ENCODE data around the gene WAS. TPM values are rescaled to one million over a fixed set of nuclear protein-coding genes. Genes with fewer than 3 reads are reported as not detected.
A peak's percentile ranks its signal among the peaks of the same experiment; 100 is the strongest.

WAS gene
- total RNA-seq, 2 experiments from 2014 or later, result 95.2 to 99.6 TPM

DNA sequence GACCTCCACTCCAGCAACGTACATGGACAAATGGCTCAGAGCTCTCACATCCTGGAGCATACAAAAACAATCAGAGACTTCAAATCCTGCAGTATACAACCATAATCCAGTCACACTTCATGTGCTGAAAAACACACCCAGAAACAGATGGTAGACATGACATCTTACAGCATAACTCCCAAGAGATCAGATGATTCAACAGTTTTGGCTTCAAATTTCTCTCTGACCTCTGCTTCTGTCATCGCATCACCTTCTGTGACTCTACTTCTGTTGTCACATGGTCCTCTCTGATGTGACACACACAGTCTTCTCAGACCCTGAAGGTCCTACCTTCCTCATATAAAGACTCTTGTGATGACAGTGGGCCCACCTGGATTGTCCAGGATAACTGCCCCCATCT is 31.5 kb downstream of the WAS start:
- Mint-ChIP-seq H3K27me3 (no peaks in the 10 kb centered on the region), H3K36me3 (no peaks in the 10 kb centered on the region), H3K27ac (peak overlapping the region; percentile 84), H3K4me1 (ENCODE audit: low read depth) (peaks cover 79% of the 10 kb centered on the region), H3K9me3 (no peaks in the 10 kb centered on the region), H3K4me3 (no peak overlapping the region)
- ChIA-PET CTCF (interaction anchor here (2.0 kb wide), 1 partner anchor 22 kb away, joined by 4 read pairs; no protein-coding TSS in a partner anchor), POLR2A (interaction anchor here (1.6 kb wide), 1 partner anchor 22 kb away, joined by 7 read pairs; no protein-coding TSS in a partner anchor)
- DNase-seq, result no peak
- intact Hi-C loops (cut with micrococcal nuclease), result loop anchor here (10.0 kb wide), 1 partner anchor 200 kb away; the partner anchor contains the start of genes PIM2 and SLC35A2

DNA sequence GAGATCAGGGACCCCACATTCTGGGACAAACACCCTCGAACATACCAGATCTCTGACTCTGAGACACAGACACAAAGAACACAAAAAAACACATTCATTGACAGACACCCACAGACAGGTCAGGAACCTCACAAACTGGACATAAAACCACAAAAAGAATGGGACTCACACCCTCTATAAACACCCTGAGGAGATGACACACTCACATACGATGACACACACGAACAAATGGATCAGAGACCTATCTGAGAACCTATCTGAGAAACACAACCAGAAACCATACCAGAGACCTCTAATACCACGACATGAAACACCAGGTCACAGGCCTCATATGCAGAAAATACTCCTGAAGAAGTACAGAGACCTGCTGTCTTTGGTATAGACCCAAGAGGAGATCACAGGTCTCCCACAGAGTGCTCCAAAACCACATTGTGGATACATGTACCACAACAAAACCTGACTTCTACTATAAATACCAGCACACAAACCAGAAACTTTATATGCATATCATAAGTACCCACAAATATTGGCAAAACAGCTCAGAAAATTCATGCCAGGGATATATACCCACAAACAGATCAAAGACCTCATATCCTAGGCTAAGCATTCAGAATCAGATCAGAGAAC is 32.4 kb downstream of the WAS start:
- Mint-ChIP-seq H3K4me1 (ENCODE audit: low read depth) (peaks cover 71% of the 10 kb centered on the region), H3K4me3 (peak overlapping the region; percentile 6), H3K27me3 (no peaks in the 10 kb centered on the region), H3K36me3 (no peaks in the 10 kb centered on the region), H3K9me3 (no peaks in the 10 kb centered on the region), H3K27ac (peak overlapping the region; percentile 84)
- ChIA-PET POLR2A (interaction anchor here (1.6 kb wide), 1 partner anchor 21 kb away, joined by 7 read pairs; no protein-coding TSS in a partner anchor), CTCF (no interaction called here)
- no peak for DNase-seq
- intact Hi-C loops (cut with micrococcal nuclease), result loop anchor here (10.0 kb wide), 1 partner anchor 199 kb away; the partner anchor contains the start of genes PIM2 and SLC35A2

DNA sequence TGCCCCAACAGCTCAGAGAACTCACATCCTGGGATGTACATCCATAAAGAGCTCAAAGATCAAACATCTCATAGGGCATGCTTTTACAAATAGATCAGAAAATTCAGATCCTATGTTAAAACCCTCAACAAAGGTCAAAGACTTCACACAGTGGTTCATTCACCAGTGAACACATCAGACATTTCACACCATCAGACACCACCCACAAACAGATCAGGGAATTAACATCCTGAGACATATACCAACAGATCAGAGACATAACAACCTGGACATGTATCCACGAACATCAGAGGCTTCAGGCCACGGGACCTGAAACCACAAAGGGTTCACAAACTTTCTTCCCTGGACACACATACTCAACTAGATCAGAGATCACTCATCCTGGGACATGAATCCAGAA is 36.4 kb downstream of the WAS start:
- H3K27ac Mint-ChIP-seq, result no peak overlapping the region
- H3K4me1 Mint-ChIP-seq (ENCODE audit: low read depth), result peaks cover 38% of the 10 kb centered on the region
- ChIA-PET CTCF (no interaction called here), POLR2A (no interaction called here)
- H3K36me3 Mint-ChIP-seq, result no peaks in the 10 kb centered on the region
- intact Hi-C loops (cut with micrococcal nuclease), result loop anchor here (1.0 to 10.0 kb wide), 2 partner anchors 8 to 195 kb away; partner anchors contain the start of genes PIM2 and SLC35A2
- DNase-seq, result no peak
- no peaks in the 10 kb centered on the region for H3K9me3 Mint-ChIP-seq
- H3K4me3 Mint-ChIP-seq, result no peak overlapping the region
- H3K27me3 Mint-ChIP-seq, result no peaks in the 10 kb centered on the region

DNA sequence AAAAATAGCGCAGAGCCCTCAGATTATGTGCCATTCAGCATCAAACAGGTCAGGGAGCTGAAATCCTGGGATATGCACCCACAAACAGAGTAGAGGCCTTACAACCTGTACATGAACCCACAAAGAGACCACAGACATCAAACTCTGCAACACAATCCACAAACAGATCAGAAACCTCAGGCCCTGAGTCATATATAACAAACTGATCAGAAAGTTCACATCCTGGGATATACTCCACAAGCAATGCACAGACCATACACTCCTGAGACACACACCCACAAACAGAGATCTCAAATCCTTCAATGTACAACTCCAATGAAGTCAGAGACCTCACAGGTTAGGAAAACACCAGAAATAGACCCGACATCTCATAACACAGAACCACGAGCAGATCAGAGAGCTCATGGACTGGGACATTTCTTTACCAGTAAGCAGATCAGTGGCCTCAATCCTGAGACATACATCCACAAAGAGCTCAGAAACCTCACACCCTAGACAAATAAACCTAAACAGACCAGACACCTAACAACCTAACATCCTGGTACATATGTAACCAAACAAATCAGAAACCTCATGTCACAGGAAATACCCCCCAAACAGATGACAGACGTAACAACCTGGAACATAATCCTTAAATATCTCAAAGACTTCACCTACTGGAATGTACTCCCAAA is 37.1 kb downstream of the WAS start:
- DNase-seq, result no peak
- Mint-ChIP-seq H3K27ac (no peak overlapping the region), H3K4me3 (no peak overlapping the region), H3K27me3 (no peaks in the 10 kb centered on the region), H3K36me3 (no peaks in the 10 kb centered on the region), H3K9me3 (no peaks in the 10 kb centered on the region), H3K4me1 (ENCODE audit: low read depth) (peaks cover 35% of the 10 kb centered on the region)
- intact Hi-C loops (cut with micrococcal nuclease), result loop anchor here (1.0 kb wide), 1 partner anchor 8 kb away; no protein-coding TSS in a partner anchor
- ChIA-PET CTCF (interaction anchor here (0.6 to 0.7 kb wide), 2 partner anchors 13 to 16 kb away, joined by 3 to 5 read pairs; no protein-coding TSS in a partner anchor), POLR2A (interaction anchor here (1.3 kb wide), 1 partner anchor 15 kb away, joined by 4 read pairs; no protein-coding TSS in a partner anchor)

DNA sequence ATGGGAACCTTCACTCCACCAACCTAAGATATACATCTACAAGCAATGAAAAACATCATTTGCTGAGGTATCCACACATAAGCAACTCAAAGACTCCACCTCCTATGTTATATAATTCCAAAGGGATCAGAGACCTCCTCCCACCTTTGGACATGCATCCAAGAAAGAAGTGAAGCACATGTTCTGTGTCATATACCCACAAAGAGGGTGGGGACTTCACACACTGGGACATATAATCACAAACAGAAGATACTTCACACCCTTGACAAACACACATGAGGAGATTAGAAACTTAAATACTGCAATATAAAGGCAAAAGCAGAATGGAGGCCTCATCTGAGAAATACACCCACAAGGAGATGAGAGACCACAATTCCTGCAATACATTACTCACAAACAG is 38.3 kb downstream of the WAS start:
- Mint-ChIP-seq H3K9me3 (peaks cover 7% of the 10 kb centered on the region), H3K4me1 (ENCODE audit: low read depth) (peaks cover 35% of the 10 kb centered on the region), H3K27me3 (no peaks in the 10 kb centered on the region), H3K4me3 (no peak overlapping the region), H3K36me3 (peaks cover 3% of the 10 kb centered on the region), H3K27ac (no peak overlapping the region)
- POLR2A ChIA-PET, result interaction anchor here (1.3 kb wide), 1 partner anchor 14 kb away, joined by 4 read pairs; no protein-coding TSS in a partner anchor
- no peak for DNase-seq
- intact Hi-C loops (cut with micrococcal nuclease), result no loop called here
- CTCF ChIA-PET, result no interaction called here

DNA sequence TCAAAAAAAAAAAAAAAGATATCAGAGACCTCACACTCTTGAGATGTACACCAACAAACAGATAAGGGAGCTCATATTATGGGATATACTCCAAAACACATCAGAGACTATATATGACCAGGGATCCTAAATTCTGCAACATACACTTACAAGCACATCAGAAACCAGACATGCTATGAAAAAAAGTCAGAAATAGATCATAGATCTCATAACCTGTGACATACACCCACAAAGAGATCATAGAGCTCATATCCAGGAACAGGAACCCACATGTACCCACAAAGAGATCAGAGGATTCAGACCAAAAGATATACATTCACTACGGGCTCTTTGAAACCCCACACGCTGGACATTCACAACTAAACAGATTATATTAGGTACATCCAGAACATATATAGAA is 43.0 kb downstream of the WAS start:
- H3K4me3 Mint-ChIP-seq, result no peak overlapping the region
- no peak for DNase-seq
- intact Hi-C loops (cut with micrococcal nuclease), result no loop called here

DNA sequence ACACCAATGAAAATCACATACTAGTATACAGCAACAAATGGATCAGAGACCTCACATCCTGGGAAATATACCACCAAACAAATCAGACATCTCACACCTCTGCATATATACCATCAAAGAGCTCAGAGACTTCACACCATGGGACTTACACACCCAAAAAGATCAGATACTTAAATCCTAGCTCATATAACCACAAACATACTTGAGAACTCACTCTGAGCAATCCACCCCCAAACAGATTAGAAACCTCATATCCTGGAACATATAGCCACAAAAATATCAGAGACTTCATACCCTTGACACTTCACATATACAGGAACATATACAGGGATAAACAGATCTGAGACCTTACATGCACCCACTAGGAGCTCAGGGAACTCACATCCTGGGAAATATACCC is 45.1 kb downstream of the WAS start:
- intact Hi-C loops (cut with micrococcal nuclease), result no loop called here
- H3K27ac Mint-ChIP-seq, result peak overlapping the region; percentile 19

More for the DNA sequence above, 43.0 kb downstream of the WAS start:
- CTCF ChIA-PET, result no interaction called here
- H3K27me3 Mint-ChIP-seq, result no peaks in the 10 kb centered on the region
- H3K36me3 Mint-ChIP-seq, result peaks cover 3% of the 10 kb centered on the region
- H3K27ac Mint-ChIP-seq, result no peak overlapping the region
- POLR2A ChIA-PET, result no interaction called here
- H3K9me3 Mint-ChIP-seq, result peaks cover 29% of the 10 kb centered on the region
- peaks cover 37% of the 10 kb centered on the region for H3K4me1 Mint-ChIP-seq (ENCODE audit: low read depth)

DNA sequence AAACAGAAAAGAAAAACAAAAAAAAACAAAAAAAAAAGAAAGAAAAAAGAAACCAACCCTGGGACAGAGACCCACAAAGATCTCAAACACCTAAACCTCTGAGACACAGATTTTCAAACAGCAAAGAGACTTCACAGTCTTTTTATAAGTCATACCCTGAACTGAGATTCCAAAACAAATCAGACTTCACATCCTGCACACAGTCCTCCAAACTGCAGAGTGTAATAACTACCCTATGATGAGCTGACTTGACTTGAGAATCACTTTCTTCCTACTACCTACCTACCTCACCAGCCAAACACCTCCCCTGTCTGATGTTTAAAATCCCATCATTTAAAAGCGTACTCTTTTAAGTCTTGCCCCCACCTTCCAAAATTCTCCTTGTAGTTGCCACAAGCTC is 52.7 kb downstream of the WAS start:
- Mint-ChIP-seq H3K36me3 (no peaks in the 10 kb centered on the region), H3K27me3 (no peaks in the 10 kb centered on the region), H3K4me1 (ENCODE audit: low read depth) (peaks cover 19% of the 10 kb centered on the region), H3K27ac (peak overlapping the region; percentile 97), H3K9me3 (no peaks in the 10 kb centered on the region), H3K4me3 (peak overlapping the region; percentile 95)
- ChIA-PET CTCF (interaction anchor here (1.0 to 1.6 kb wide), 2 partner anchors 15 to 22 kb away, joined by 4 to 5 read pairs; no protein-coding TSS in a partner anchor), POLR2A (interaction anchor here (0.8 to 2.3 kb wide), 7 partner anchors 15 to 167 kb away, joined by 3 to 13 read pairs (median 6); partner anchors contain the start of gene WAS)
- no peak for DNase-seq
- intact Hi-C loops (cut with micrococcal nuclease), result loop anchor here (1.0 to 5.0 kb wide), 4 partner anchors 15 to 139 kb away; partner anchors contain the start of genes HDAC6 and WDR13

More for the DNA sequence above, 45.1 kb downstream of the WAS start:
- Mint-ChIP-seq H3K4me3 (no peak overlapping the region), H3K27me3 (no peaks in the 10 kb centered on the region), H3K36me3 (peaks cover 3% of the 10 kb centered on the region), H3K9me3 (peaks cover 29% of the 10 kb centered on the region), H3K4me1 (ENCODE audit: low read depth) (peaks cover 34% of the 10 kb centered on the region)
- CTCF ChIA-PET, result interaction anchor here (1.2 kb wide), 1 partner anchor 33 kb away, joined by 3 read pairs; no protein-coding TSS in a partner anchor
- DNase-seq, result no peak
- POLR2A ChIA-PET, result no interaction called here

DNA sequence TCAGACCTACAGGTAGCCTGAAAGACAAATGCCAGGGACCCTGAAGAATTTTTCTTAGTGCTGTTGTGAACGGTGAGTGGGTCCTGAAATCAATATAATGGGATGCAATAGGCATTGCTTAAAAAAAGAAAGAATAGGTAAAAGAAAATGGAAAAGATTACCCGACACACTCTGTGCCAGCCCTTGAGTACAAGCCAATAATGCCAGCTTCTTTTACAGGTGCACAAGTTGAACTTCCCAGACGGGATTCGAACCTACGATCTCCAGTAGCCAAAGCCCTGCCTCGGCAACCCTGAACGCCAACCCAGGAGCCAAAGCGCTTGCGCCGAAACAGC is 53.2 kb downstream of the WAS start:
- DNase-seq, result no peak
- peaks cover 19% of the 10 kb centered on the region for H3K4me1 Mint-ChIP-seq (ENCODE audit: low read depth)
- ChIA-PET POLR2A (interaction anchor here (0.7 to 2.3 kb wide), 10 partner anchors 14 to 166 kb away, joined by 3 to 13 read pairs (median 4); partner anchors contain the start of genes HDAC6, PQBP1, TIMM17B and WAS), CTCF (interaction anchor here (1.0 to 1.6 kb wide), 2 partner anchors 16 to 23 kb away, joined by 4 to 5 read pairs; no protein-coding TSS in a partner anchor)
- intact Hi-C loops (cut with micrococcal nuclease), result loop anchor here (1.0 to 5.0 kb wide), 6 partner anchors 14 to 140 kb away; partner anchors contain the start of genes HDAC6, SUV39H1 and WDR13
- no peaks in the 10 kb centered on the region for H3K36me3 Mint-ChIP-seq
- H3K9me3 Mint-ChIP-seq, result no peaks in the 10 kb centered on the region
- peak overlapping the region; percentile 95 for H3K4me3 Mint-ChIP-seq
- H3K27me3 Mint-ChIP-seq, result no peaks in the 10 kb centered on the region
- peak overlapping the region; percentile 97 for H3K27ac Mint-ChIP-seq

DNA sequence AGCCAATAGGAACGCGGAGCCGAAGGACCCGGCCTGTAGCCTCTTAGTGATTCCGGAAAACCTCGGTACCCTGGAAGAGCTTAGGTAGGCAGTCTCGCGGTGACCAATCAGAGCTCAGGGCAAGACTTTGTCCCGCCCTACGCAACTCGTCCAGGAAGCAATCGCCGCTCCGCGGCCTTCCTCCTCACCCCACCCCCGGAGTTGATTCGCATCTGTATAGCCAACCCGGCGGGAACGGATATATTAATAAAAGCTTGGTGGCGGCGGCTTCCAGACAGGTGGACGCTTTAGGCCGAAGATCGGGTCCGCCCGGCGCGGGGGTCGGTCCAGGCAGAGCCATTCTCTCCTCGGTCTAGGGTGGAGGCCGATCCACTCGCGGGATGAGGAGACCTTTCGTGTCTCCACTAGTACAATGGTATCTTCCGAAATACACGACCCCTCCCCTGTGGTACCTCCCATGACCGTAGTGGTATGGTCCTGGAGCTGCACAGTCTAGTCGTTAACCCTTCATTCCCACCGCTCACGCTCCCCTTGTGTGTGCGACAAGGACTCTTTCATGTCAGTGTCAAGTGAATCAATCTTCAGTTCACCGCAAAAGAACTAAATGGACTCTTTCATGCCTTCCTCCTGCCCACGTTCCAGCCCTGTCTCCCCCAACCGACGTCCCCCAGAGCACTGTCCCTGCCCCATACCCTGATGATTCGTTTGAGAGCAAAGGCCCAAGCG is 53.8 kb downstream of the WAS start:
- Mint-ChIP-seq H3K4me3 (peak overlapping the region; percentile 95), H3K4me1 (ENCODE audit: low read depth) (peaks cover 19% of the 10 kb centered on the region), H3K27me3 (no peaks in the 10 kb centered on the region), H3K27ac (peak overlapping the region; percentile 97), H3K9me3 (no peaks in the 10 kb centered on the region), H3K36me3 (no peaks in the 10 kb centered on the region)
- intact Hi-C loops (cut with micrococcal nuclease), result loop anchor here (1.0 to 5.0 kb wide), 4 partner anchors 41 to 140 kb away; partner anchors contain the start of genes HDAC6, SUV39H1 and WDR13
- CTCF ChIA-PET, result interaction anchor here (1.0 to 1.6 kb wide), 2 partner anchors 16 to 23 kb away, joined by 4 to 5 read pairs; no protein-coding TSS in a partner anchor
- DNase-seq, result peak; percentile 93
- POLR2A ChIA-PET, result interaction anchor here (0.7 to 2.3 kb wide), 10 partner anchors 14 to 166 kb away, joined by 3 to 13 read pairs (median 4); partner anchors contain the start of genes HDAC6, PQBP1, TIMM17B and WAS

DNA sequence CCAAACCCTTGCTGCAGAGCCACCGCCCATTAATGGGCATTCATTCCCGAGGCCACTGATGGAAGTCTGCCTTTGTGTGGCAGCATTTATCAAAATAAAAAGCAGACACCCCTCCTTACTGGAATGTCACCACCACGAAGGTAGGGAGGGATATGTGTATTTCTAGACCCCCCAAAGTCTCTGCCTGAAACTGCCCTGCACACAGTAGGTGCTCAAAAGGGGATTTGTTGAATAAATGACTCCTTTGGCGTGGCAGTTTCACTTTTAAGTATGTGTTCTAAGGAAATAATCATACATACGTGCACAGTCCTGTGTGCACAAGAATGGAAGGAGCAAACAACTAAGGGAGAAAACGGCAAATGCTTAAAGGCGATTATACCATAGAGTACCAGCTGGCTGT is 54.3 kb downstream of the WAS start:
- Mint-ChIP-seq H3K9me3 (no peaks in the 10 kb centered on the region), H3K4me3 (peak overlapping the region; percentile 95), H3K36me3 (no peaks in the 10 kb centered on the region), H3K4me1 (ENCODE audit: low read depth) (peaks cover 19% of the 10 kb centered on the region), H3K27me3 (no peaks in the 10 kb centered on the region), H3K27ac (peak overlapping the region; percentile 97)
- intact Hi-C loops (cut with micrococcal nuclease), result loop anchor here (1.0 to 5.0 kb wide), 4 partner anchors 42 to 141 kb away; partner anchors contain the start of genes HDAC6, SUV39H1 and WDR13
- no peak for DNase-seq
- CTCF ChIA-PET, result interaction anchor here (0.5 kb wide), 1 partner anchor 24 kb away, joined by 3 read pairs; no protein-coding TSS in a partner anchor
- POLR2A ChIA-PET, result interaction anchor here (1.0 to 2.3 kb wide), 6 partner anchors 22 to 160 kb away, joined by 3 to 13 read pairs (median 6); partner anchors contain the start of genes HDAC6, PQBP1, TIMM17B and WAS

Measured in activated CD4-positive, alpha-beta memory T cell treated with anti-CD3 and anti-CD28 coated beads for 36 hours (primary cell).